NCI-H460 (cell line): ENCODE data around the gene BCL6. TPM values are rescaled to one million over a fixed set of nuclear protein-coding genes. Genes with fewer than 3 reads are reported as not detected.
A peak's percentile ranks its signal among the peaks of the same experiment; 100 is the strongest.
"Not testable (repeated sequence)": the region's sequence is repeated elsewhere in the genome, so short reads cannot be mapped to it uniquely, and the experiment has no call there.

Experiments used
- DNase-seq: peaks from one replicate; pipeline ENCODE4 v3.0.0-alpha.2; 2016; ENCODE audit warnings: low read depth; ENCODE audit errors: extremely low read depth
- total RNA-seq: library from RNA; depleted of rRNA; stranded (reverse); fragments of >200 nt; shearing (Covaris generic); gene quantifications from 2 replicates; pipeline ENCODE4 v1.2.3, GENCODE V29; 2014; rRNA removed

Gene BCL6
- total RNA-seq, 1 experiment from 2014 or later, result 11.0 TPM

- no peak for DNase-seq
These were observed 60.8 kb downstream of the BCL6 start for GRCh38 chr3:187684444-187684843.

GRCh38 chr3:187681756-187682155 is 63.5 kb downstream of the BCL6 start:
- not testable (repeated sequence) for DNase-seq

GRCh38 chr3:187679638-187680396 is 65.5 kb downstream of the BCL6 start:
- DNase-seq, result peak; percentile 59

- peak; percentile 29 for DNase-seq
These were observed 66.5 kb downstream of the BCL6 start for GRCh38 chr3:187678726-187679268.

- DNase-seq, result no peak
These were observed 67.7 kb downstream of the BCL6 start for GRCh38 chr3:187677604-187678003.

GRCh38 chr3:187673012-187673411 is 72.3 kb downstream of the BCL6 start:
- no peak for DNase-seq

Other genes with a start within 250 kb of the BCL6 start
- gene SST, start 75.1 kb downstream of the BCL6 start, total RNA-seq, result not detected in 2 replicates
- gene RTP2, start 42.9 kb downstream of the BCL6 start, total RNA-seq, result not detected in 2 replicates